Hippocampal formation (tissue), 2 donors: ENCODE measurements around the gene CALCOCO2.
A peak's percentile ranks its signal among the peaks of the same experiment; 100 is the strongest.
"Not testable (repeated sequence)": the region's sequence is repeated elsewhere in the genome, so short reads cannot be mapped to it uniquely, and the experiment has no call there.

Experiments used
- DNase-seq, 2 donors: peaks; one replicate each; lab custom pipeline; 2025; lab: John Stamatoyannopoulos, UW

CALCOCO2 gene

GRCh38 chr17:48825446-48826381 is 5.1 kb upstream of the CALCOCO2 start:
- DNase-seq, result no peak

- no peak for DNase-seq
These were observed 681 bp downstream of the CALCOCO2 start for GRCh38 chr17:48831549-48831883.

- DNase-seq, result no peak
These were observed 4.1 kb downstream of the CALCOCO2 start for GRCh38 chr17:48834973-48835372.

- no peak for DNase-seq
These were observed 5.1 kb downstream of the CALCOCO2 start for GRCh38 chr17:48835971-48836370.

GRCh38 chr17:48837458-48837857 is 6.6 kb downstream of the CALCOCO2 start:
- DNase-seq, result not testable (repeated sequence)

GRCh38 chr17:48840441-48840840 is 9.6 kb downstream of the CALCOCO2 start:
- no peak for DNase-seq

- peak; percentile 8 to 75 for DNase-seq
These were observed 10.6 kb downstream of the CALCOCO2 start for GRCh38 chr17:48841395-48841831.

GRCh38 chr17:48842746-48843145 is 11.9 kb downstream of the CALCOCO2 start:
- DNase-seq, result no peak

GRCh38 chr17:48843187-48843900 is 12.5 kb downstream of the CALCOCO2 start:
- no peak for DNase-seq

- no peak for DNase-seq
These were observed 20.0 kb downstream of the CALCOCO2 start for GRCh38 chr17:48850792-48851323.

GRCh38 chr17:48854774-48855476 is 24.1 kb downstream of the CALCOCO2 start:
- DNase-seq, result no peak

- no peak for DNase-seq
These were observed 25.4 kb downstream of the CALCOCO2 start for GRCh38 chr17:48856122-48856821.

- DNase-seq, result no peak
These were observed 29.2 kb downstream of the CALCOCO2 start for GRCh38 chr17:48860034-48860433.

- no peak for DNase-seq
These were observed 29.6 kb downstream of the CALCOCO2 start for GRCh38 chr17:48860456-48860855.

- DNase-seq, result no peak
These were observed 38.2 kb downstream of the CALCOCO2 start for GRCh38 chr17:48868916-48869500.

- no peak for DNase-seq
These were observed 39.0 kb downstream of the CALCOCO2 start for GRCh38 chr17:48869821-48870318.

- no peak for DNase-seq
These were observed 40.3 kb downstream of the CALCOCO2 start for GRCh38 chr17:48871035-48871550.

GRCh38 chr17:48871551-48872351 is 40.9 kb downstream of the CALCOCO2 start:
- DNase-seq, result no peak

- not testable (repeated sequence) for DNase-seq
These were observed 41.6 kb downstream of the CALCOCO2 start for GRCh38 chr17:48872409-48872808.

GRCh38 chr17:48873209-48873608 is 42.4 kb downstream of the CALCOCO2 start:
- DNase-seq, result no peak
